ENCODE results near the gene STOX1.

The STOX1 gene

DNA sequence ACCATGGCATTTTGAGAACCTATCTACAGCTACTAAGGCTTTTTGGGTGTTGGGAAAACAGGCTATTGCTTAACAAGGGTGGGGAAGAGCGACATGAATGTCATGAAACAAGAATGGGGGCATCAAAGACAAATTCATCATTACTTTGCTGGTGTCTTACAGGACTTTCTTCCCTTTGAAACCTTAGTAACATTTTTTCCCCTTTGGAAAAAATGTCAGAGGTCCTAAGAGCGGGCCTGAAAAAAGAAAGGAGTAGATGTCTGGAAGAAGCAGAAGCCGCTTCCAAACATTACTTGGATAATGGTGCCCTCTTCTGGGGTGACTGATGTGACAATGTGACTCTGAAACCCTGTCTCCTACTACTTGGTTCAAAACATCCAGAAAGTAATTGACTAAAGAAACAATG, 70.0 kb downstream of the STOX1 start:
- ChIA-PET POLR2A (no interaction called here), CTCF (interaction anchor here (0.6 to 4.7 kb wide), 35 partner anchors 8 to 742 kb away, joined by 3 to 39 read pairs (median 4); partner anchors contain the start of genes RUFY2 and TET1)
- DNase-seq (ENCODE audit: low read depth, low spot score): peak; percentile 28
- TF ChIP-seq, protein P1, sequence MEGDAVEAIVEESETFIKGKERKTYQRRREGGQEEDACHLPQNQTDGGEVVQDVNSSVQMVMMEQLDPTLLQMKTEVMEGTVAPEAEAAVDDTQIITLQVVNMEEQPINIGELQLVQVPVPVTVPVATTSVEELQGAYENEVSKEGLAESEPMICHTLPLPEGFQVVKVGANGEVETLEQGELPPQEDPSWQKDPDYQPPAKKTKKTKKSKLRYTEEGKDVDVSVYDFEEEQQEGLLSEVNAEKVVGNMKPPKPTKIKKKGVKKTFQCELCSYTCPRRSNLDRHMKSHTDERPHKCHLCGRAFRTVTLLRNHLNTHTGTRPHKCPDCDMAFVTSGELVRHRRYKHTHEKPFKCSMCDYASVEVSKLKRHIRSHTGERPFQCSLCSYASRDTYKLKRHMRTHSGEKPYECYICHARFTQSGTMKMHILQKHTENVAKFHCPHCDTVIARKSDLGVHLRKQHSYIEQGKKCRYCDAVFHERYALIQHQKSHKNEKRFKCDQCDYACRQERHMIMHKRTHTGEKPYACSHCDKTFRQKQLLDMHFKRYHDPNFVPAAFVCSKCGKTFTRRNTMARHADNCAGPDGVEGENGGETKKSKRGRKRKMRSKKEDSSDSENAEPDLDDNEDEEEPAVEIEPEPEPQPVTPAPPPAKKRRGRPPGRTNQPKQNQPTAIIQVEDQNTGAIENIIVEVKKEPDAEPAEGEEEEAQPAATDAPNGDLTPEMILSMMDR (IDR thresholded peaks at IDR 0.05; ENCODE audit: insufficient read depth, low read length, missing control alignments): peak; percentile 51
- no peak overlapping the region for H3K4me3 ChIP-seq (ENCODE audit: low read depth, low read length)

- no peak for DNase-seq (ENCODE audit: low read depth, low spot score)
- ChIA-PET CTCF (interaction anchor here (0.6 to 4.7 kb wide), 8 partner anchors 10 to 495 kb away, joined by 3 to 39 read pairs (median 4); no protein-coding TSS in a partner anchor), POLR2A (no interaction called here)
- H3K4me3 ChIP-seq (ENCODE audit: low read depth, low read length): no peak overlapping the region
- TF ChIP-seq, protein P1 (IDR thresholded peaks at IDR 0.05; ENCODE audit: insufficient read depth, low read length, missing control alignments): no peak
Measured at GRCh38 chr10:68899186-68899745, 71.9 kb downstream of the STOX1 start.

DNA sequence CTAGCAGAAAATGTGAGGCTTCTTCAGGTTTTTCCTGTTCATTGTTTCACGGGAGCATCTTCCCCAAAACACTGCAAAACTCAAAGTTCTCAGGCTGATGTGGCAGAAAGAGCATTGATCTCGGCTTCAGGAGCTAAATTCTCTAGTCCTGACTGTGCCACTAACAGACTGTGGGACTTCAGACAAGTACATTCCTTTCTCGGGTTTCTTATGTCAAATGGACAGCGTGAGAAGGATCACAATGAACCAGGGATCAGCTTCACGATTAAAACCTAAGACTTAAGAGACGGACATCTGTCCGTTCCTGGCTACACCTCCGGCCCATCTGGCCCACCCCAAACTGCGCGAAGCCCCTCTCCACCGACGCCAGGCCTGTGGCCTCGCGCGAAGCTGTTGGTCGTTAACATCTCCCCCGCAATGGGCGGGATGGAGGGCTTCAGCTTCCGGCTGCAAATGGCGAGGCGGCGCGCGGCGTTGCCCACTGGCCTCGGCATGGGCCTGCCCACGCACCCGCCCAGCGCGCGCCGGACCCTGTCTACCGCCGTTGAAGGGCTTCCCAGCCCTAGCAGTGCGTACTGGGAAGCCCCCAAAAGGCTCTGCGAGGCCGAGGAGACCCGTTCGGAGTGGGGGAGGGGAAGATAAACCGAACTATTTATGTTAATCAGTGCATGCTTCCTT, 73.2 kb downstream of the STOX1 start:
- peak overlapping the region; percentile 68 for H3K4me3 ChIP-seq (ENCODE audit: low read depth, low read length)
- ChIA-PET CTCF (interaction anchor here (0.7 to 1.6 kb wide), 4 partner anchors 113 to 494 kb away, joined by 3 to 6 read pairs (median 3); partner anchors contain the start of gene RUFY2), POLR2A (interaction anchor here (0.6 to 2.1 kb wide), 6 partner anchors 11 to 130 kb away, joined by 3 to 6 read pairs (median 4); partner anchors contain the start of gene DDX21)
- TF ChIP-seq, protein P1 (IDR thresholded peaks at IDR 0.05; ENCODE audit: insufficient read depth, low read length, missing control alignments): no peak
- DNase-seq (ENCODE audit: low read depth, low spot score): peak; percentile 24

DNA sequence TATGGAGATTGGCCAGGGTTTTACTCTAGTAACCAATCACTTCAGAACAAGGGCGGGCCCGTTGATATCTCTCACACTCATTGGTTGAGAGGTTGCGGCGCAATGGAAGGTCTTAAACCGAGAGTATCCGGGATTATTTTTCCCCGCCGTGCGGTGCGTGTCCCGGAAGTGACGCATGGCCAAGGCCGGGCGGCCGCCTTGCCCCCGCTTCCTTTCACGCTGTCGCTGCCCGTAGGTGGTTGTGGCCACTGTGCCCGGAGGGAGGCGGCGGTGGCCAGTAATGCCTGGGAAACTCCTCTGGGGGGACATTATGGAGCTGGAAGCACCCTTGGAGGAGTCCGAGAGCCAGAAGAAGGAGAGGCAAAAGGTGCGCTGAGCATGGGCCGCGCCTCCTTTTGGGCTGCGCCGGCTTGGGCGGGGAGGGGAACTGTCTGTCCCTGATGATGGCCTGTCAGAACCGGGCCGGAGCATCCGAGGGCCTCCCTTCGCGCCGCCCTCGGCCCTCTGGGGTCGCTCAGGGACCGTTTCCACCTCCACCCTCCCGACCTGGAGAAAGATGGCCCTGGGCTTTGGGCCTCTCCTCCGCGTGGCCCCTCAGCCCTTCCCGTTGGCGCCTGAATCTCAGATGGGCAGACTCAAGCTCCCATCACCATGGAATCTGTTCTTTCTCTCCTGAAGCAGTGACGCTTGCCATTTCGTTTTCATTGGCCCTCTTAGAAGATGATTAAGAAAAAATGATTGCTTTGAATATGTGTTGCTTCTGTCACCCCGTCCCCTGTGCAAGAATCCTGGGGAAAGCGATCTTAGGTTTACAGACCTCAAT, 74.0 kb downstream of the STOX1 start, which contains the start of gene DDX50:
Gene DDX50, plus strand, starts transcription at position 211 of the 823 bp plus-strand sequence. Its CDS starts 70 bp downstream, at position 281.
- TF ChIP-seq, protein P1 (IDR thresholded peaks at IDR 0.05; ENCODE audit: insufficient read depth, low read length, missing control alignments): no peak
- CTCF ChIA-PET: no interaction called here
- H3K4me3 ChIP-seq (ENCODE audit: low read depth, low read length): peak within 1 kb of the TSS; percentile 93
- peak; percentile 97 for DNase-seq (ENCODE audit: low read depth, low spot score)
- POLR2A ChIA-PET: interaction anchor here (0.6 to 2.1 kb wide), 4 partner anchors 10 to 112 kb away, joined by 3 to 6 read pairs (median 4); partner anchors contain the start of gene DDX21

GRCh38 chr10:68902382-68902781, 75.1 kb downstream of the STOX1 start:
- DNase-seq (ENCODE audit: low read depth, low spot score): no peak
- peak overlapping the region; percentile 93 for H3K4me3 ChIP-seq (ENCODE audit: low read depth, low read length)
- ChIA-PET POLR2A (no interaction called here), CTCF (interaction anchor here (0.6 kb wide), 1 partner anchor 605 kb away, joined by 3 read pairs; no protein-coding TSS in a partner anchor)
- TF ChIP-seq, protein P1 (IDR thresholded peaks at IDR 0.05; ENCODE audit: insufficient read depth, low read length, missing control alignments): no peak

Measured in AG04449 (cell line).